ENCODE measurements around the gene FMN1. TPM values are rescaled to one million over a fixed set of nuclear protein-coding genes. Genes with fewer than 3 reads are reported as not detected.

Gene FMN1
- total and polyA plus RNA-seq, 10 of the 15 experiments (the other 5 are each of a cell fraction or from before 2014, with no cell fraction given): 0.05 to 0.16 (median 0.08) TPM; not detected in 4

DNA sequence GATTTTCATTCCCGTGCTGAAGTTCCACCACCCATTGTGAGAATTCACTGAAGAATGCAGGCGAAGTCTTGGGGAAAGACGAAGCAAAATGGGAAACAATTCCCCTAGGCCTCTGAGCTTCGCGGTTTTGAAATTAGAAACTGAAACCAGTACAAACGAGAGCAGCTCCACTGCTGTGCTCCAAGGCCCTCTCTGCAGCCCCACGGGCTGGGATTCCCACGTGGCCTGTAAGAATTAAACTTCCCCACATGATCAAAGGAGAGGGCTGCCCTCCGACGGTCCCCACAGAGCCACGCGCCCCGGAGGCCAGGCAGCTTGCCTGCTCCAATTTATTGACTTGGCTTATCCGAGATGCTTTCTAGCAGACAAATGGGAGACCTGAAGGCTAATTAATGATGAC is 332.8 kb downstream of the FMN1 start:
- in situ Hi-C loops (cut with MboI) (no loop called here), intact Hi-C loops (cut with micrococcal nuclease; ENCODE audit: unreplicated experiment) (no loop called here)
- ChIA-PET SMC1A (ENCODE audit: uncharacterized antibody, unreplicated experiment) (interaction anchor here (1.2 to 1.4 kb wide), 2 partner anchors 14 to 22 kb away, joined by 3 to 5 read pairs; no protein-coding TSS in a partner anchor), RAD21 (ENCODE audit: unreplicated experiment) (no interaction called here), CTCF (interaction anchor here (1.2 to 3.8 kb wide), 2 partner anchors 17 to 74 kb away, joined by 4 to 19 read pairs; no protein-coding TSS in a partner anchor), POLR2A (no interaction called here)
- H3K27me3 ChIP-seq (replicated peaks in 1 of 2; ENCODE audit: control insufficient read depth in 2 of 2, insufficient read depth in 2 of 2, low read length in 1 of 2): no peaks in the 10 kb centered on the region; a peak in 1 of 4 replicates
- no peak for FAIRE-seq
- no peaks in the 10 kb centered on the region for H3K79me2 ChIP-seq (ENCODE audit: control insufficient read depth, insufficient read depth, low read length)
- H3K9ac ChIP-seq (ENCODE audit: control insufficient read depth, insufficient read depth, low read length): no peak overlapping the region
- no peaks in the 10 kb centered on the region for H4K20me1 ChIP-seq (ENCODE audit: control insufficient read depth, insufficient read depth)
- no peak overlapping the region for H2AFZ ChIP-seq (ENCODE audit: control insufficient read depth, low read depth, low read length)
- no TSS peak for BruUV-seq (replicated peaks)
- no peak overlapping the region for H3K27ac ChIP-seq (ENCODE audit: control insufficient read depth, insufficient read depth)
- peak; percentile 61 for ATAC-seq
- 20% methylated on average over 14 of the region's 14 CpGs for WGBS (ENCODE audit: insufficient coverage, insufficient replicate concordance, low lambda C conversion rate, missing lambda C conversion rate)
- TF ChIP-seq BCLAF1 (IDR thresholded peaks at IDR 0.05) (no peak), RUNX3 (IDR thresholded peaks at IDR 0.05; ENCODE audit: low read length) (no peak), NFXL1 (IDR thresholded peaks at IDR 0.05; ENCODE audit: borderline replicate concordance) (no peak), NFIC (IDR thresholded peaks at IDR 0.05; ENCODE audit: low read depth, low read length) (no peak), BACH1 (IDR thresholded peaks at IDR 0.05; ENCODE audit: borderline replicate concordance) (no peak)
- no peak for DNase-seq (ENCODE audit: low read depth, low spot score)
- no peaks in the 10 kb centered on the region for H3K9me3 ChIP-seq (replicated peaks; ENCODE audit: control insufficient read depth, insufficient read depth, low read length)
- no peak overlapping the region for H3K4me3 ChIP-seq
- H3K4me1 ChIP-seq (ENCODE audit: control insufficient read depth, insufficient read depth, low read length): peaks cover 8% of the 10 kb centered on the region
- H3K4me2 ChIP-seq (ENCODE audit: control insufficient read depth, insufficient read depth): peak overlapping the region; percentile 32; the same call in 1 of the 2 replicates
- H3K36me3 ChIP-seq (ENCODE audit: control insufficient read depth in 2 of 2, insufficient read depth in 2 of 2, low read length in 1 of 2): no peaks in the 10 kb centered on the region

Data from GM12878 (cell line).